ENCODE data around the gene FGD2. TPM values are rescaled to one million over a fixed set of nuclear protein-coding genes. Genes with fewer than 3 reads are reported as not detected.

FGD2 gene
- total RNA-seq, 1 donor from 2014 or later: not detected

DNA sequence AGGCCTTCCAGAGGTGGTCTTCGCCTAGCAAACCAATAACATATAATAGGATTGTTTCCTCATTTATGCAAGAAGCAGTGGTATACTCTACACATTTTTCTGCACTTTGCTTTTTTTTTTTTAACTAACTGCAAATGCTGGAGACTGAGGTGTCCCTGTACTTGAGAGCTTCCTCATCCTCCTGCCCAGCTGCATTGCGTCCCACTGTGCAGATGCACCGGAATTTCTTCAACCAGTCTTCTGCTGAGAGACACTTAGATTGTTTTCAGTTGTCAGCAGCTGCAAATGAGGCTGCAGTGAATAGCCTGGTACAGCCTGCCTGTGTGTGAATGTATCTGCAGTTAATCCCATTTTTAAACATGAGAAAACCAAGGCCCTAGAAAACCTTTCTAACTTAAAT, 11.5 kb downstream of the FGD2 start:
- peaks cover 13% of the 10 kb centered on the region for H3K4me1 Mint-ChIP-seq (ENCODE audit: unreplicated experiment)

DNA sequence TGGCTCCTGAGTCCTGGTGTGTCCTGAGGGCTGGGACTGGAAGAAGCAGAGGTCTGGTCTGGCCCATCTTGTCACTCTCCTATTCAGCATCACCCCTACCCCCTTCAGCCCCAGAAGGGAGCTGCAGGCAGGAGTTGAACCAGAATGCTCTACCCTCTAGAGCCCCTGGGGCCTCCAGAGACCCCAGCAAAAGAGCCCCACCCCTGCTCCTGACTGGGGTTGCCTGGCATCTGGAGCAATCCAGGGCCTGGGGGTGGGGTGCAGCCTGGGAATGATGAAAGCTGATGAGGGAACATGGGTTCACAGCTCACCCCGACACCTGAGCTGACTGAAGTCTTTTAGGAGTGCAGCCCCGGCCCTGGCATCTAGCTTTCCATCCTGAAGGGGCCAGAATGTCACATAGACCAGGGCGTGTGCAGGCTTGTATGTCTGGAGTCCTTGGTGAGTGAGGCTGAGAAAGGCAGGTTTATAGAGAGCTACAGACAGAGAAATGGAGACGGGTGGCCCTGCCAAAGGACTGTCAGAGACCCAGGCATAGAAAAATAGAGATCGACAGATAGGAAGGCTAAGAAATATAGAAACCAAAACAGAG, 12.2 kb downstream of the FGD2 start:
- TF ChIP-seq, protein P1, sequence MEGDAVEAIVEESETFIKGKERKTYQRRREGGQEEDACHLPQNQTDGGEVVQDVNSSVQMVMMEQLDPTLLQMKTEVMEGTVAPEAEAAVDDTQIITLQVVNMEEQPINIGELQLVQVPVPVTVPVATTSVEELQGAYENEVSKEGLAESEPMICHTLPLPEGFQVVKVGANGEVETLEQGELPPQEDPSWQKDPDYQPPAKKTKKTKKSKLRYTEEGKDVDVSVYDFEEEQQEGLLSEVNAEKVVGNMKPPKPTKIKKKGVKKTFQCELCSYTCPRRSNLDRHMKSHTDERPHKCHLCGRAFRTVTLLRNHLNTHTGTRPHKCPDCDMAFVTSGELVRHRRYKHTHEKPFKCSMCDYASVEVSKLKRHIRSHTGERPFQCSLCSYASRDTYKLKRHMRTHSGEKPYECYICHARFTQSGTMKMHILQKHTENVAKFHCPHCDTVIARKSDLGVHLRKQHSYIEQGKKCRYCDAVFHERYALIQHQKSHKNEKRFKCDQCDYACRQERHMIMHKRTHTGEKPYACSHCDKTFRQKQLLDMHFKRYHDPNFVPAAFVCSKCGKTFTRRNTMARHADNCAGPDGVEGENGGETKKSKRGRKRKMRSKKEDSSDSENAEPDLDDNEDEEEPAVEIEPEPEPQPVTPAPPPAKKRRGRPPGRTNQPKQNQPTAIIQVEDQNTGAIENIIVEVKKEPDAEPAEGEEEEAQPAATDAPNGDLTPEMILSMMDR (IDR thresholded peaks at IDR 0.05): no peak
- no peaks in the 10 kb centered on the region for H3K36me3 Mint-ChIP-seq (ENCODE audit: unreplicated experiment)
- H3K27me3 Mint-ChIP-seq (ENCODE audit: unreplicated experiment): no peaks in the 10 kb centered on the region
- DNase-seq (ENCODE audit: extremely low spot score, unreplicated experiment): no peak
- no peaks in the 10 kb centered on the region for H3K9me3 Mint-ChIP-seq (ENCODE audit: unreplicated experiment)
- H3K27ac Mint-ChIP-seq (ENCODE audit: unreplicated experiment): peak overlapping the region; percentile 23
- peaks cover 13% of the 10 kb centered on the region for H3K4me1 Mint-ChIP-seq (ENCODE audit: unreplicated experiment)
- H3K4me3 Mint-ChIP-seq (ENCODE audit: unreplicated experiment): peak overlapping the region; percentile 40

More for the DNA sequence above, 11.5 kb downstream of the FGD2 start:
- H3K9me3 Mint-ChIP-seq (ENCODE audit: unreplicated experiment): no peaks in the 10 kb centered on the region
- no peak overlapping the region for H3K4me3 Mint-ChIP-seq (ENCODE audit: unreplicated experiment)
- H3K27me3 Mint-ChIP-seq (ENCODE audit: unreplicated experiment): no peaks in the 10 kb centered on the region
- no peak for DNase-seq (ENCODE audit: extremely low spot score, unreplicated experiment)
- no peak overlapping the region for H3K27ac Mint-ChIP-seq (ENCODE audit: unreplicated experiment)
- no peaks in the 10 kb centered on the region for H3K36me3 Mint-ChIP-seq (ENCODE audit: unreplicated experiment)
- TF ChIP-seq, protein P1 (IDR thresholded peaks at IDR 0.05): no peak

GRCh38 chr6:37018198-37019064, 13.0 kb downstream of the FGD2 start:
- Mint-ChIP-seq H3K9me3 (ENCODE audit: unreplicated experiment) (no peaks in the 10 kb centered on the region), H3K27ac (ENCODE audit: unreplicated experiment) (peak overlapping the region; percentile 23), H3K27me3 (ENCODE audit: unreplicated experiment) (no peaks in the 10 kb centered on the region), H3K4me1 (ENCODE audit: unreplicated experiment) (peaks cover 13% of the 10 kb centered on the region), H3K4me3 (ENCODE audit: unreplicated experiment) (peak overlapping the region; percentile 40), H3K36me3 (ENCODE audit: unreplicated experiment) (no peaks in the 10 kb centered on the region)
- DNase-seq (ENCODE audit: extremely low spot score, unreplicated experiment): peak; percentile 95
- TF ChIP-seq, protein P1 (IDR thresholded peaks at IDR 0.05): peak; percentile 80

DNA sequence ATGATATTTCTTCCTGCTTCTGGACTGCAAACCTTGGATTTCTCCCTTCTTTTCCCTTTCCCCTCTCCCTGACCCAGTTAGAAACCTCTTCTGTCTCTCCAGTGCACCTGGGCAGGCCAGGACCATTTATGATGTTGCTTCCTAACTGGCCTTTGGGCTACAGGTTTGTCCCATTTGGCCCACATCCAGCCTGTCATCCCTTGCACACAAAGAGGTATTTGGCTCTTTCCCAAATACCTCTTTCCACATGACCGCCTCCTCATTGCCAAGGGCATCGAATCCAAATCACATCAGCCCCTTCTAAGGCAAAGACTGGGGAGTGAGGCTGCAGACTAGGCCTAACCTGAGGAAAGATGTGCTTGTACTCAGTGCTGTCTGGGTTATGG, 13.6 kb downstream of the FGD2 start:
- H3K36me3 Mint-ChIP-seq (ENCODE audit: unreplicated experiment): no peaks in the 10 kb centered on the region
- no peaks in the 10 kb centered on the region for H3K27me3 Mint-ChIP-seq (ENCODE audit: unreplicated experiment)
- peaks cover 13% of the 10 kb centered on the region for H3K4me1 Mint-ChIP-seq (ENCODE audit: unreplicated experiment)
- TF ChIP-seq, protein P1 (IDR thresholded peaks at IDR 0.05): no peak
- no peak overlapping the region for H3K4me3 Mint-ChIP-seq (ENCODE audit: unreplicated experiment)
- no peak for DNase-seq (ENCODE audit: extremely low spot score, unreplicated experiment)
- H3K9me3 Mint-ChIP-seq (ENCODE audit: unreplicated experiment): no peaks in the 10 kb centered on the region
- H3K27ac Mint-ChIP-seq (ENCODE audit: unreplicated experiment): no peak overlapping the region

GRCh38 chr6:37020381-37020780, 14.9 kb downstream of the FGD2 start:
- Mint-ChIP-seq H3K27me3 (ENCODE audit: unreplicated experiment) (no peaks in the 10 kb centered on the region), H3K27ac (ENCODE audit: unreplicated experiment) (no peak overlapping the region)

More at GRCh38 chr6:37020381-37020780, 14.9 kb downstream of the FGD2 start:
- TF ChIP-seq, protein P1 (IDR thresholded peaks at IDR 0.05): no peak
- Mint-ChIP-seq H3K36me3 (ENCODE audit: unreplicated experiment) (no peaks in the 10 kb centered on the region), H3K9me3 (ENCODE audit: unreplicated experiment) (no peaks in the 10 kb centered on the region), H3K4me3 (ENCODE audit: unreplicated experiment) (no peak overlapping the region), H3K4me1 (ENCODE audit: unreplicated experiment) (peaks cover 23% of the 10 kb centered on the region)
- no peak for DNase-seq (ENCODE audit: extremely low spot score, unreplicated experiment)

Data from osteocyte (in vitro differentiated cells).